ENCODE measurements around the gene PSENEN.
"Not testable (repeated sequence)": the region's sequence is repeated elsewhere in the genome, so short reads cannot be mapped to it uniquely, and the experiment has no call there.

PSENEN gene

DNA sequence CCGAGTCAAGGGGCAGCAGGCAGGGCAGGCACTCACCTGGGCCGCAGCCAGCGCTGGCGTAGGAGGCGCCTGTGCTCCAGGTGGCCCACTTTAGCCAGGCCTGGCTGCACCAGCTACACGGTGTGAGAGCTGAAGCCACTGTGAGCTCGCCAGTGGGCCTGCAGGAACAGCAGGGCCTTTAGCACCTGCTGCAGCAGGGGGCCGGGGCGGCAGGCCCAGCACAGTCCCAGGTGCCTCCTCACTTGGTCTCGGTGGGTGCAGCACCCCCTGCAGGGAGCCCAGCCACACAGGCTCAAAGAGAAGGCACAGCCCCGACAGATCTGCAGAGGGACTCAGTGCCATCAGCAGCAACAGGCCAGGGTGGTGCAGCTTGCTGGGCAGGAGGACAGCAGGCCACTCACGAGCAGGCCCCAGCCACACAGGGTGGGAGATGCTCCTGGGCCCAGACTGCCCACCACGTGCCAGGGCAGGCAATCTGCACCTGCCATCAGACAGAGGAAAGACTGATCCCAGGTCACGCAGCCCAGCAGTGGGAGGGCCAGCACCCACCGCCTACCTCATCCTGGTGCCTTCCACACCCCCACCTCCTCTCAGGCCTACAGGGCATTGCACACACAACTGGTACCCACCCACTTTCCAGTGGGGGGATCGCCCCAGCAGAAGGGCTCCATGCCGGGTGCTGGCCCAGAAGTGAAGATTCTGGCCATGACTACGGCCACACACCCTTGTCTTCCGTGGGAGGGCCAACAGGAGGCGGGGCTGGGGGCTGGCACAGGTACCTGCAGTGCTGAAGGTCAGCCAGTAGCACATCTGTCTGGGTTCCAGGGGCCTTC is 45.7 kb downstream of the PSENEN start:
- DNase-seq, result no peak

DNA sequence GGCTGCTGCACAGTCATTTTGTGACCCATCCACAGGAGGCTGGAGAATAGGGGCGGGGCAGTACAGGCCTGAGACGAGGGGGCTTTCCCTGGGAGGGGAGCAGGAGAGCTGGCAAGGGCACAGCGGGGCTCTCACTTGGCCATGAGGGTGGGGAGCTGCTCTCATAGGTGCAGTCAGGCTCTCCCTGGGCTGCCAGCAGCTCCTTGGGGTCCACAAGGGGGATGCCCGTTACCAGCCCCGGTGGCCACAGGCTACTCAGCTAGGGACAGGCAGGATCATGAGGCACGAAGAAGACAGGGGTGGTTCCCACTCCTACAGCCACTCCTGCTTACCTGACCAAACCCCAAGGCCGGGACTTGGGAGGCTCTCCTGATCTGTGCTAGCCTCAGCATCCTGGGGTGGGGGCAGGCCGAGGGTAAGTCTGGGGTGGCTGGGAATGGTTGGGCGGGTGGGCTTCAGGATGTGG is 46.4 kb downstream of the PSENEN start:
- no peak for DNase-seq

DNA sequence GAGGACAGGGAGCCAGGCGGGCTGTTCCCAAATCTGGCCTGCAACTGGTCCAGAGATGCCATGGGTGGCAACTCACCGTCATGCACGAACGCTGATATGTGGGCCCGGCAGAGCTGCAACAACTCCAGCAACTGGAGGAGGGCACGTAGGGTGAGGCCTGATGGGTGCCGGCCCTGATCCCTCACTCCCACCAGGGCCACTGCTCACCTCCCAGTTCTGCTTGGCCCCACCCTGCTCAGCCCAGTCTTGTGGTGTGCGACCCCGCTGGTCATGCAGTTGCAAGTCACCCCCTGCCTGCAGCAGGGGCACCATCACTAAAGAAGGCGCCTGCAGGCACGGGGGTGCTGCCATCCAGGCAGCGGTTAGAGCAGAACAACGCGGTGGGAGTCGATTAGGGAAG is 46.9 kb downstream of the PSENEN start:
- DNase-seq, result no peak

DNA sequence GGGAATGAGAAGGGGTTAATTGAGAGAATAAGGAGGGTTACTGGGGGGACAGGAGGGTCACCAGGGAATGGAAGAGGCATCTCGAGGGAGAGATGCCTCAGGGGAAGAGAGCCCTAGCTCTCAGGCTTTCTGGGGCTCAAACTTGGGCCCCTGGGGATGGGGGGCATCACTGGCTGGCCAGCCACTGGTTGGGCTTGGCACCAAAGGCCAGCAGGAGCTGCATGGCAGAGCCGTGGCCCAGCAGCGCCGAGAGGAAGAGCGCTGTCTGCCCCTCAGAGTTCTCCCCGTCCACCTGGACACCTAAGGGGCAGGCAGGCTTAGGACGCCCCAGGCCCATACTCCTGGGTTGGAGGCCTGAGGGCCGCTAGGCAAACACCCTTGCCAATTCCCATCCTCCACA is 47.4 kb downstream of the PSENEN start:
- DNase-seq, result no peak

DNA sequence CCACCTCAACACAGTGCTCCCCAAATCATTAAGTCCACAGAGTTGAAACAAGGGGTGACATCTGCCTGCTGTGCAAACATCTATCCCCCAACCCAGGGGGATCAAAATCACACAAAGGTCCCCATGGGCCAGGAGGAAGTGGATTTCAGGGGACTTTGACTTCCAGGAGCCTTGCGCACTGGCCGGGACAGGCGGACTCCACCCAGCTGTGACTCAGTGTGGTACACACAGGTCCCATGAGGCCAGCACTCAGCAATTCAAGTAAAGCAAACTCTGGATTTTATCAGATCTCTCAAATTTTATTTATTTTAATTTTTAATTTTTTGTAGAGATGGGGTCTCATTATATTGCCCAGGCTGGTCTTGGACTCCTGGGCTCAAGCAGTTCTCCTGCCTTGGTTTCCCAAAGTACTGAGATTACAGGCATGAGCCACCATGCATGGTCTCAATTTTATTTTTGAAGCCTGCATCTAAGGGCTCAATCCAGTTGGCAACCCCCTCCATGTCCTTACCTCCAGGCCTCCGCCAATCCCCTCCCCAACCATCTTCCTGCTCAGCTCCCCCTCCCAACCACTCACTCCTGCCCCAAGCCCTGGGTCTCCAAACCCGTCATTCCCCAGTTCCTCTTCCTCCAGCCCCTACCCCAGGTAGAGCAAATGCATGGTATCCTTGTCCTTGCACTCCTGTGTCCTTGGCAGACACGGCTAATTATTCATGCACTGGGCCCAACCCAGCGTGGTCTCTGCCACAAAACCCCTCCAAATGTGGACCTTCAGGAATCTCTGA is 48.1 kb downstream of the PSENEN start:
- DNase-seq, result no peak

DNA sequence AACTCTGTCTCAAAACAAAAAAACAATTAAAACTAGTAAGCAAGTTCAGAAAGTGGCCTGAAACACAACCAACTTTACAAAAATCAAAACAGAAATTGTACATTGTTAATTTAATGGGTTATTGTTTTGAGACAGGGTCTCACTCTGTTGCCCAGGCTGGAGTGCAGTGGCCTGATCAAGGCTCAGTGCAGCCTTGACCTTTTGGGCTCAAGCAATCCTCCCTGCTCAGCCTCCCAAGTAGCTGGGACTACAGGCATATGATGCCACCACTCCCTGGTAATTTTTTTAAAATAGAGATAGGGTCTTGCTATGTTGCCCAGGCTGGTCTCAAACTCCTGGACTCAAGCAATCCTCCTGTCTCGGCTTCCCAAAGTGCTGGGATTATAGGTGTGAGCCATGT is 50.1 kb downstream of the PSENEN start:
- DNase-seq, result not testable (repeated sequence)
